ENCODE data around the gene SMPD3. TPM values are rescaled to one million over a fixed set of nuclear protein-coding genes. Genes with fewer than 3 reads are reported as not detected.

Gene SMPD3
- total RNA-seq, 2 experiments from 2014 or later = 4.1 to 4.6 TPM

GRCh38 chr16:68395815-68396214, 52.5 kb downstream of the SMPD3 start:
- DNase-seq = no peak
- peaks cover 20% of the 10 kb centered on the region for H3K4me1 Mint-ChIP-seq
- H3K27me3 Mint-ChIP-seq = peaks cover 9% of the 10 kb centered on the region
- no peaks in the 10 kb centered on the region for H3K9me3 Mint-ChIP-seq
- no peaks in the 10 kb centered on the region for H3K36me3 Mint-ChIP-seq (ENCODE audit: low read depth)
- no peak overlapping the region for H3K4me3 Mint-ChIP-seq
- ChIA-PET CTCF (interaction anchor here (0.5 to 3.0 kb wide), 11 partner anchors 10 to 115 kb away, joined by 3 to 17 read pairs (median 5); no protein-coding TSS in a partner anchor), POLR2A (no interaction called here)
- H3K27ac Mint-ChIP-seq = peak overlapping the region; percentile 66

GRCh38 chr16:68395167-68395786, 53.0 kb downstream of the SMPD3 start:
- peaks cover 15% of the 10 kb centered on the region for H3K4me1 Mint-ChIP-seq
- no peaks in the 10 kb centered on the region for H3K36me3 Mint-ChIP-seq (ENCODE audit: low read depth)
- no peaks in the 10 kb centered on the region for H3K9me3 Mint-ChIP-seq
- ChIA-PET CTCF (interaction anchor here (1.0 to 3.0 kb wide), 10 partner anchors 9 to 125 kb away, joined by 3 to 17 read pairs (median 4); no protein-coding TSS in a partner anchor), POLR2A (no interaction called here)
- no peak overlapping the region for H3K4me3 Mint-ChIP-seq
- H3K27ac Mint-ChIP-seq = no peak overlapping the region
- no peak for DNase-seq
- H3K27me3 Mint-ChIP-seq = peaks cover 9% of the 10 kb centered on the region

GRCh38 chr16:68393333-68393732, 55.0 kb downstream of the SMPD3 start:
- Mint-ChIP-seq H3K27ac (no peak overlapping the region), H3K9me3 (no peaks in the 10 kb centered on the region), H3K4me1 (peaks cover 14% of the 10 kb centered on the region), H3K4me3 (no peak overlapping the region), H3K27me3 (peaks cover 9% of the 10 kb centered on the region), H3K36me3 (ENCODE audit: low read depth) (no peaks in the 10 kb centered on the region)
- CTCF ChIA-PET = interaction anchor here (1.2 kb wide), 1 partner anchor 9 kb away, joined by 4 read pairs; no protein-coding TSS in a partner anchor
- POLR2A ChIA-PET = no interaction called here
- DNase-seq = no peak

GRCh38 chr16:68389750-68390371, 58.4 kb downstream of the SMPD3 start:
- H3K27ac Mint-ChIP-seq = peak overlapping the region; percentile 47
- peaks cover 20% of the 10 kb centered on the region for H3K27me3 Mint-ChIP-seq
- POLR2A ChIA-PET = no interaction called here

GRCh38 chr16:68389006-68389405, 59.3 kb downstream of the SMPD3 start:
- Mint-ChIP-seq H3K27me3 (peaks cover 18% of the 10 kb centered on the region), H3K36me3 (ENCODE audit: low read depth) (no peaks in the 10 kb centered on the region), H3K4me3 (no peak overlapping the region), H3K9me3 (no peaks in the 10 kb centered on the region), H3K27ac (no peak overlapping the region), H3K4me1 (peaks cover 4% of the 10 kb centered on the region)
- POLR2A ChIA-PET = no interaction called here
- CTCF ChIA-PET = no interaction called here
- DNase-seq = no peak

More at GRCh38 chr16:68389750-68390371, 58.4 kb downstream of the SMPD3 start:
- peaks cover 4% of the 10 kb centered on the region for H3K4me1 Mint-ChIP-seq
- no peaks in the 10 kb centered on the region for H3K36me3 Mint-ChIP-seq (ENCODE audit: low read depth)
- CTCF ChIA-PET = interaction anchor here (0.8 kb wide), 1 partner anchor 19 kb away, joined by 3 read pairs; no protein-coding TSS in a partner anchor
- H3K4me3 Mint-ChIP-seq = no peak overlapping the region
- no peaks in the 10 kb centered on the region for H3K9me3 Mint-ChIP-seq
- DNase-seq = no peak

GRCh38 chr16:68388124-68388523, 60.2 kb downstream of the SMPD3 start:
- H3K4me3 Mint-ChIP-seq = no peak overlapping the region
- H3K9me3 Mint-ChIP-seq = no peaks in the 10 kb centered on the region
- peaks cover 17% of the 10 kb centered on the region for H3K27me3 Mint-ChIP-seq
- CTCF ChIA-PET = no interaction called here
- no peak overlapping the region for H3K27ac Mint-ChIP-seq
- POLR2A ChIA-PET = interaction anchor here (0.7 kb wide), 1 partner anchor 50 kb away, joined by 3 read pairs; no protein-coding TSS in a partner anchor
- peaks cover 8% of the 10 kb centered on the region for H3K4me1 Mint-ChIP-seq
- DNase-seq = no peak
- H3K36me3 Mint-ChIP-seq (ENCODE audit: low read depth) = no peaks in the 10 kb centered on the region

- no peak overlapping the region for H3K27ac Mint-ChIP-seq
- H3K36me3 Mint-ChIP-seq (ENCODE audit: low read depth) = no peaks in the 10 kb centered on the region
- H3K4me1 Mint-ChIP-seq = peaks cover 10% of the 10 kb centered on the region
- H3K4me3 Mint-ChIP-seq = no peak overlapping the region
- no peaks in the 10 kb centered on the region for H3K9me3 Mint-ChIP-seq
- DNase-seq = no peak
- peaks cover 18% of the 10 kb centered on the region for H3K27me3 Mint-ChIP-seq
- CTCF ChIA-PET = no interaction called here
- POLR2A ChIA-PET = no interaction called here
These were observed 61.0 kb downstream of the SMPD3 start for GRCh38 chr16:68387301-68387700.

- POLR2A ChIA-PET = no interaction called here
- H3K4me3 Mint-ChIP-seq = no peak overlapping the region
- DNase-seq = no peak
- CTCF ChIA-PET = interaction anchor here (0.7 to 1.5 kb wide), 2 partner anchors 10 to 307 kb away, joined by 3 to 5 read pairs; no protein-coding TSS in a partner anchor
- H3K36me3 Mint-ChIP-seq (ENCODE audit: low read depth) = no peaks in the 10 kb centered on the region
- peaks cover 10% of the 10 kb centered on the region for H3K4me1 Mint-ChIP-seq
- H3K27me3 Mint-ChIP-seq = peaks cover 22% of the 10 kb centered on the region
- no peaks in the 10 kb centered on the region for H3K9me3 Mint-ChIP-seq
- H3K27ac Mint-ChIP-seq = no peak overlapping the region
These were observed 61.7 kb downstream of the SMPD3 start for GRCh38 chr16:68386628-68387027.

- H3K36me3 Mint-ChIP-seq (ENCODE audit: low read depth) = no peaks in the 10 kb centered on the region
- DNase-seq = no peak
- H3K27me3 Mint-ChIP-seq = peaks cover 22% of the 10 kb centered on the region
- no peak overlapping the region for H3K27ac Mint-ChIP-seq
- CTCF ChIA-PET = interaction anchor here (0.8 to 1.5 kb wide), 3 partner anchors 11 to 25 kb away, joined by 3 to 5 read pairs (median 4); no protein-coding TSS in a partner anchor
- no peak overlapping the region for H3K4me3 Mint-ChIP-seq
- H3K4me1 Mint-ChIP-seq = peaks cover 10% of the 10 kb centered on the region
- H3K9me3 Mint-ChIP-seq = no peaks in the 10 kb centered on the region
- POLR2A ChIA-PET = no interaction called here
These were observed 62.9 kb downstream of the SMPD3 start for GRCh38 chr16:68385371-68385770.

- Mint-ChIP-seq H3K9me3 (no peaks in the 10 kb centered on the region), H3K4me3 (no peak overlapping the region), H3K4me1 (peaks cover 12% of the 10 kb centered on the region), H3K36me3 (ENCODE audit: low read depth) (no peaks in the 10 kb centered on the region), H3K27me3 (peaks cover 22% of the 10 kb centered on the region), H3K27ac (no peak overlapping the region)
- no peak for DNase-seq
- CTCF ChIA-PET = interaction anchor here (1.0 to 1.3 kb wide), 4 partner anchors 9 to 24 kb away, joined by 3 to 4 read pairs (median 4); no protein-coding TSS in a partner anchor
- POLR2A ChIA-PET = no interaction called here
These were observed 63.8 kb downstream of the SMPD3 start for GRCh38 chr16:68384288-68385161.

- Mint-ChIP-seq H3K4me3 (no peak overlapping the region), H3K27me3 (peaks cover 28% of the 10 kb centered on the region), H3K9me3 (no peaks in the 10 kb centered on the region), H3K4me1 (peaks cover 18% of the 10 kb centered on the region), H3K27ac (no peak overlapping the region), H3K36me3 (ENCODE audit: low read depth) (no peaks in the 10 kb centered on the region)
- POLR2A ChIA-PET = no interaction called here
- CTCF ChIA-PET = interaction anchor here (1.0 to 1.3 kb wide), 3 partner anchors 10 to 23 kb away, joined by 3 to 4 read pairs (median 4); no protein-coding TSS in a partner anchor
- no peak for DNase-seq
These were observed 64.5 kb downstream of the SMPD3 start for GRCh38 chr16:68383858-68384257.

- no peak for DNase-seq
- POLR2A ChIA-PET = interaction anchor here (0.6 kb wide), 1 partner anchor 106 kb away, joined by 3 read pairs; no protein-coding TSS in a partner anchor
- Mint-ChIP-seq H3K27ac (no peak overlapping the region), H3K4me3 (no peak overlapping the region), H3K36me3 (ENCODE audit: low read depth) (no peaks in the 10 kb centered on the region), H3K4me1 (peaks cover 23% of the 10 kb centered on the region), H3K9me3 (no peaks in the 10 kb centered on the region), H3K27me3 (peaks cover 34% of the 10 kb centered on the region)
- CTCF ChIA-PET = interaction anchor here (1.2 to 1.7 kb wide), 9 partner anchors 12 to 138 kb away, joined by 3 to 7 read pairs (median 4); no protein-coding TSS in a partner anchor
These were observed 66.0 kb downstream of the SMPD3 start for GRCh38 chr16:68382296-68382718.
